ENCODE data around the gene CHID1. TPM values are rescaled to one million over a fixed set of nuclear protein-coding genes. Genes with fewer than 3 reads are reported as not detected.

Gene CHID1
- total and polyA plus RNA-seq, 9 of the 15 experiments (the other 6 are each of a cell fraction or from before 2014, with no cell fraction given) = 15.1 to 108 (median 39.8) TPM

DNA sequence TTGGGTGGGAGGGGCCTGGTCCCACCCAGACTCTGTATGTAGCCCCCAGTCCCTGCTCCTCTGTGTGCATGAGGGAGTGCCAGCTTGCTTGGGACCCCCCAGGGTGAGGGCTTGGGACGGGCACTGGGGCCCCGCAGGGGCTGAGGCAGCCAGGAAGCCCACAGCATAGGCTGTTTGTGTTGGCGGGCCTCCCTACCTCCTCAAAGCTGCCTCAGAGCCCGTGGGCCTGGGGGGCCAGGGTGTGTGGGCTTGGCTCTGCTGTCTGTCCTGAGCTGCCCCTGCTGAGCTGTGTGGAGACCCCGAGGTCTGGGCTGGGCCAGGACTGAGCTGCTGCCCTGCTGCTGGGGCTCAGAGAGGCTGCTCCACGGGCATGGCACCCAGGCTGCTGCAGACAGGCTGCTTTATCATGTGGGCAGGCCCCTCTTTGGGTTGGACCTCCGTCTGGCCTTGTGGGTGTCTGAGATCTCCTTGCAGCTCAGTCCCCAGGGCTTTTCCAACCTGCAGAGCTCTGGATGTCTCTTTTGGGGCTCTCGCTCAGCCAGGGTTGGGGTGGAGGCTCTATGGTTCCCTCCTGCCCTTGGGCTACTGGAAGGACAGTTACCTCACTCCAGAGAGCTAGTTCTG lies 64.6 kb downstream of the CHID1 start:
- intact Hi-C loops (cut with micrococcal nuclease) (loop anchor here (5.0 to 10.0 kb wide), 2 partner anchors 69 to 206 kb away; partner anchors contain the start of gene CHID1), in situ Hi-C loops (cut with MboI) (no loop called here)
- ATAC-seq (no peak), FAIRE-seq (no peak), DNase-seq (ENCODE audit: extremely low read depth in 1 of 4, low spot score in 3 of 4) (no peak)
- ChIA-PET CTCF (ENCODE audit: low intra/inter-chr PET ratio) (no interaction called here), POLR2A (interaction anchor here (0.5 to 1.3 kb wide), 4 partner anchors 23 to 394 kb away, joined by 3 to 5 read pairs (median 3); no protein-coding TSS in a partner anchor)
- no peak overlapping the region for H3K27ac ChIP-seq (ENCODE audit: extremely low read depth, low read depth, low read length)
- H3K36me3 ChIP-seq (ENCODE audit: control insufficient read depth, insufficient read depth, low read length) = peaks cover 4% of the 10 kb centered on the region; the same call in 1 of the 3 replicates
- H3K4me3 ChIP-seq = no peak overlapping the region
- no TSS peak for BruUV-seq (replicated peaks)
- H4K20me1 ChIP-seq (replicated peaks; ENCODE audit: control insufficient read depth, insufficient read depth, low read length) = no peaks in the 10 kb centered on the region; the same call in 1 of the 2 replicates
- no peaks in the 10 kb centered on the region for H3K27me3 ChIP-seq (ENCODE audit: control insufficient read depth in 2 of 2, insufficient read depth in 2 of 2, low read length in 2 of 2)
- 52% methylated on average over 6 of the region's 8 CpGs for WGBS (ENCODE audit: insufficient coverage, low coverage, missing lambda C conversion rate)
- no peak overlapping the region for H2AFZ ChIP-seq (ENCODE audit: low read depth, low read length)
- H3K4me1 ChIP-seq (replicated peaks in 1 of 2; ENCODE audit: control insufficient read depth in 2 of 2, insufficient read depth in 2 of 2, low read length in 2 of 2) = peaks cover 23 to 80% of the 10 kb centered on the region in 2 experiments
- peak overlapping the region in 1 of 2 experiments; percentile 50; a peak in 2 of 4 replicates for H3K9ac ChIP-seq (ENCODE audit: insufficient read depth in 1 of 2, low read depth in 2 of 2, low read length in 2 of 2)
- no peaks in the 10 kb centered on the region for H3K9me3 ChIP-seq (replicated peaks; ENCODE audit: control insufficient read depth, insufficient read depth, low read depth, low read length)
- TF ChIP-seq C11orf30 (IDR thresholded peaks at IDR 0.05; ENCODE audit: low read depth) (no peak), POLR2G (IDR thresholded peaks at IDR 0.05; ENCODE audit: low read depth, low read length) (0 out of 2 replicates have a peak, but pooled peaks have one; percentile 11)
- TF ChIP-seq, protein P1, sequence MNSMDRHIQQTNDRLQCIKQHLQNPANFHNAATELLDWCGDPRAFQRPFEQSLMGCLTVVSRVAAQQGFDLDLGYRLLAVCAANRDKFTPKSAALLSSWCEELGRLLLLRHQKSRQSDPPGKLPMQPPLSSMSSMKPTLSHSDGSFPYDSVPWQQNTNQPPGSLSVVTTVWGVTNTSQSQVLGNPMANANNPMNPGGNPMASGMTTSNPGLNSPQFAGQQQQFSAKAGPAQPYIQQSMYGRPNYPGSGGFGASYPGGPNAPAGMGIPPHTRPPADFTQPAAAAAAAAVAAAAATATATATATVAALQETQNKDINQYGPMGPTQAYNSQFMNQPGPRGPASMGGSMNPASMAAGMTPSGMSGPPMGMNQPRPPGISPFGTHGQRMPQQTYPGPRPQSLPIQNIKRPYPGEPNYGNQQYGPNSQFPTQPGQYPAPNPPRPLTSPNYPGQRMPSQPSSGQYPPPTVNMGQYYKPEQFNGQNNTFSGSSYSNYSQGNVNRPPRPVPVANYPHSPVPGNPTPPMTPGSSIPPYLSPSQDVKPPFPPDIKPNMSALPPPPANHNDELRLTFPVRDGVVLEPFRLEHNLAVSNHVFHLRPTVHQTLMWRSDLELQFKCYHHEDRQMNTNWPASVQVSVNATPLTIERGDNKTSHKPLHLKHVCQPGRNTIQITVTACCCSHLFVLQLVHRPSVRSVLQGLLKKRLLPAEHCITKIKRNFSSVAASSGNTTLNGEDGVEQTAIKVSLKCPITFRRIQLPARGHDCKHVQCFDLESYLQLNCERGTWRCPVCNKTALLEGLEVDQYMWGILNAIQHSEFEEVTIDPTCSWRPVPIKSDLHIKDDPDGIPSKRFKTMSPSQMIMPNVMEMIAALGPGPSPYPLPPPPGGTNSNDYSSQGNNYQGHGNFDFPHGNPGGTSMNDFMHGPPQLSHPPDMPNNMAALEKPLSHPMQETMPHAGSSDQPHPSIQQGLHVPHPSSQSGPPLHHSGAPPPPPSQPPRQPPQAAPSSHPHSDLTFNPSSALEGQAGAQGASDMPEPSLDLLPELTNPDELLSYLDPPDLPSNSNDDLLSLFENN (IDR thresholded peaks at IDR 0.05; ENCODE audit: low read depth in 2 of 2, low read length in 2 of 2) = no peak
- H3K9me1 ChIP-seq (ENCODE audit: control insufficient read depth, insufficient read depth, low read length) = no peaks in the 10 kb centered on the region
- H3K4me2 ChIP-seq (ENCODE audit: insufficient read depth, low read length) = no peak overlapping the region
- H3K79me2 ChIP-seq (ENCODE audit: control insufficient read depth, insufficient read depth, low read length) = peaks cover 27% of the 10 kb centered on the region
